ENCODE data around the gene B9D2. TPM values are rescaled to one million over a fixed set of nuclear protein-coding genes. Genes with fewer than 3 reads are reported as not detected.
"Not testable (repeated sequence)": the region's sequence is repeated elsewhere in the genome, so short reads cannot be mapped to it uniquely, and the experiment has no call there.

The B9D2 gene
- total RNA-seq, 2 donors from 2014 or later, result 4.5 to 6.2 TPM

GRCh38 chr19:41411100-41411967 lies 47.4 kb upstream of the B9D2 start:
- H3K27ac ChIP-seq (ENCODE audit: low read depth, low read length), result no peak overlapping the region
- DNase-seq, result no peak
- no peak overlapping the region for H3K4me3 Mint-ChIP-seq
- TF ChIP-seq CTCF (conservative IDR thresholded peaks at IDR 0.05), result no peak
- no peaks in the 10 kb centered on the region for H3K9me3 Mint-ChIP-seq
- H3K36me3 ChIP-seq (ENCODE audit: control insufficient read depth, insufficient read depth, low read length), result no peaks in the 10 kb centered on the region
- no peaks in the 10 kb centered on the region for H3K9me3 ChIP-seq (ENCODE audit: control insufficient read depth, low read length)
- no peaks in the 10 kb centered on the region for H3K27me3 Mint-ChIP-seq (ENCODE audit: insufficient read depth)
- no peak overlapping the region for H3K4me3 ChIP-seq (ENCODE audit: low read length)
- H3K27me3 ChIP-seq (ENCODE audit: control insufficient read depth, insufficient read depth, low read length, poor library complexity, severe bottlenecking), result no peaks in the 10 kb centered on the region
- peaks cover 23% of the 10 kb centered on the region for H3K36me3 Mint-ChIP-seq (ENCODE audit: low read depth)
- peaks cover 4% of the 10 kb centered on the region for H3K4me1 ChIP-seq (ENCODE audit: control insufficient read depth, insufficient read depth, low read length)
- WGBS, 2 experiments (ENCODE audit: insufficient coverage in 1 of 2, insufficient read length in 1 of 2), result 68 to 75% methylated on average over 4 to 9 of the region's 9 CpGs
- no peak overlapping the region for H3K27ac Mint-ChIP-seq
- H3K4me1 Mint-ChIP-seq, result peaks cover 16% of the 10 kb centered on the region
- H3K9ac ChIP-seq (ENCODE audit: extremely low read depth, low read length, poor library complexity, severe bottlenecking), result no peak overlapping the region

GRCh38 chr19:41410336-41411054 lies 46.5 kb upstream of the B9D2 start:
- no peaks in the 10 kb centered on the region for H3K27me3 Mint-ChIP-seq (ENCODE audit: insufficient read depth)
- peaks cover 16% of the 10 kb centered on the region for H3K4me1 Mint-ChIP-seq
- no peaks in the 10 kb centered on the region for H3K27me3 ChIP-seq (ENCODE audit: control insufficient read depth, insufficient read depth, low read length, poor library complexity, severe bottlenecking)
- H3K36me3 Mint-ChIP-seq (ENCODE audit: low read depth), result peaks cover 20% of the 10 kb centered on the region
- H3K9me3 Mint-ChIP-seq, result no peaks in the 10 kb centered on the region
- 96 to 97% methylated on average over 12 to 23 of the region's 23 CpGs for WGBS, 2 experiments (ENCODE audit: insufficient coverage in 1 of 2, insufficient read length in 1 of 2)
- H3K4me3 Mint-ChIP-seq, result no peak overlapping the region
- H3K36me3 ChIP-seq (ENCODE audit: control insufficient read depth, insufficient read depth, low read length), result no peaks in the 10 kb centered on the region
- TF ChIP-seq CTCF (conservative IDR thresholded peaks at IDR 0.05), result no peak
- H3K4me1 ChIP-seq (ENCODE audit: control insufficient read depth, insufficient read depth, low read length), result peaks cover 4% of the 10 kb centered on the region
- H3K27ac Mint-ChIP-seq, result no peak overlapping the region
- no peak overlapping the region for H3K27ac ChIP-seq (ENCODE audit: low read depth, low read length)
- no peak overlapping the region for H3K4me3 ChIP-seq (ENCODE audit: low read length)
- no peaks in the 10 kb centered on the region for H3K9me3 ChIP-seq (ENCODE audit: control insufficient read depth, low read length)
- DNase-seq, result no peak
- no peak overlapping the region for H3K9ac ChIP-seq (ENCODE audit: extremely low read depth, low read length, poor library complexity, severe bottlenecking)

- Histone ChIP-seq H3K9ac (ENCODE audit: extremely low read depth, low read length, poor library complexity, severe bottlenecking) (no peak overlapping the region), H3K4me1 (ENCODE audit: control insufficient read depth, insufficient read depth, low read length) (peaks cover 4% of the 10 kb centered on the region), H3K27ac (ENCODE audit: low read depth, low read length) (no peak overlapping the region), H3K4me3 (ENCODE audit: low read length) (no peak overlapping the region), H3K27me3 (ENCODE audit: control insufficient read depth, insufficient read depth, low read length, poor library complexity, severe bottlenecking) (no peaks in the 10 kb centered on the region), H3K9me3 (ENCODE audit: control insufficient read depth, low read length) (no peaks in the 10 kb centered on the region), H3K36me3 (ENCODE audit: control insufficient read depth, insufficient read depth, low read length) (no peaks in the 10 kb centered on the region)
- peak; percentile 76 for DNase-seq
- no peak for TF ChIP-seq CTCF (conservative IDR thresholded peaks at IDR 0.05)
- 75 to 79% methylated on average over 4 of the region's 4 CpGs for WGBS, 2 experiments (ENCODE audit: insufficient coverage in 1 of 2, insufficient read length in 1 of 2)
- Mint-ChIP-seq H3K36me3 (ENCODE audit: low read depth) (peaks cover 14% of the 10 kb centered on the region), H3K27me3 (ENCODE audit: insufficient read depth) (no peaks in the 10 kb centered on the region), H3K4me1 (peaks cover 16% of the 10 kb centered on the region), H3K27ac (peak overlapping the region; percentile 81), H3K4me3 (no peak overlapping the region), H3K9me3 (no peaks in the 10 kb centered on the region)
Observed at GRCh38 chr19:41409288-41409687, 45.3 kb upstream of the B9D2 start.

GRCh38 chr19:41408846-41409245 lies 44.9 kb upstream of the B9D2 start:
- not testable (repeated sequence) for H3K27ac ChIP-seq (ENCODE audit: low read depth, low read length); H3K27me3 Mint-ChIP-seq (ENCODE audit: insufficient read depth); H3K4me3 Mint-ChIP-seq; H3K9ac ChIP-seq (ENCODE audit: extremely low read depth, low read length, poor library complexity, severe bottlenecking); H3K4me1 ChIP-seq (ENCODE audit: control insufficient read depth, insufficient read depth, low read length); H3K36me3 ChIP-seq (ENCODE audit: control insufficient read depth, insufficient read depth, low read length); H3K9me3 Mint-ChIP-seq; DNase-seq; H3K27me3 ChIP-seq (ENCODE audit: control insufficient read depth, insufficient read depth, low read length, poor library complexity, severe bottlenecking); H3K27ac Mint-ChIP-seq; H3K4me3 ChIP-seq (ENCODE audit: low read length); H3K9me3 ChIP-seq (ENCODE audit: control insufficient read depth, low read length)
- 72 to 87% methylated on average over 5 of the region's 5 CpGs for WGBS, 2 experiments (ENCODE audit: insufficient coverage in 1 of 2, insufficient read length in 1 of 2)
- Mint-ChIP-seq H3K36me3 (ENCODE audit: low read depth) (peaks cover 13% of the 10 kb centered on the region), H3K4me1 (peaks cover 16% of the 10 kb centered on the region)
